ENCODE measurements around the gene DNAJC27.

DNA sequence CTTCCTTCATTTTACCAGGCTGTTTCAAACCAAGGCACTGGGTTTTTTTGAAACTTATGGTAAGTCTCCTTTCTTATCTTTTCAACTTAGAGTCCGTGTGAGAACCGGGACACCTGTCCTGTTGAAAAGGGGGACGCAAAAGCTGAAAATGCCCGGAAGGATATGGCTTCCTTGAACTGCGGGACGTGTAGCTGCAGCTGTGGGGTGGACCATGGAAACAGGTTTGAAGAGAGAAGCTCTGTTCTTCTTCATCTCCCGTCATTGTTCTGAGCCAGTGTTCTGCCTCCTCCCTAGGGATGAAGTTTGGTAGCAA is 29.5 kb upstream of the DNAJC27 start:
- TF ChIP-seq, protein P1, sequence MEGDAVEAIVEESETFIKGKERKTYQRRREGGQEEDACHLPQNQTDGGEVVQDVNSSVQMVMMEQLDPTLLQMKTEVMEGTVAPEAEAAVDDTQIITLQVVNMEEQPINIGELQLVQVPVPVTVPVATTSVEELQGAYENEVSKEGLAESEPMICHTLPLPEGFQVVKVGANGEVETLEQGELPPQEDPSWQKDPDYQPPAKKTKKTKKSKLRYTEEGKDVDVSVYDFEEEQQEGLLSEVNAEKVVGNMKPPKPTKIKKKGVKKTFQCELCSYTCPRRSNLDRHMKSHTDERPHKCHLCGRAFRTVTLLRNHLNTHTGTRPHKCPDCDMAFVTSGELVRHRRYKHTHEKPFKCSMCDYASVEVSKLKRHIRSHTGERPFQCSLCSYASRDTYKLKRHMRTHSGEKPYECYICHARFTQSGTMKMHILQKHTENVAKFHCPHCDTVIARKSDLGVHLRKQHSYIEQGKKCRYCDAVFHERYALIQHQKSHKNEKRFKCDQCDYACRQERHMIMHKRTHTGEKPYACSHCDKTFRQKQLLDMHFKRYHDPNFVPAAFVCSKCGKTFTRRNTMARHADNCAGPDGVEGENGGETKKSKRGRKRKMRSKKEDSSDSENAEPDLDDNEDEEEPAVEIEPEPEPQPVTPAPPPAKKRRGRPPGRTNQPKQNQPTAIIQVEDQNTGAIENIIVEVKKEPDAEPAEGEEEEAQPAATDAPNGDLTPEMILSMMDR (IDR thresholded peaks at IDR 0.05): no peak
- TF ChIP-seq EP300 (IDR thresholded peaks at IDR 0.05) (no peak), POLR2AphosphoS5 (IDR thresholded peaks at IDR 0.05) (no peak), POLR2A (IDR thresholded peaks at IDR 0.05) (no peak)
